DMS 273 (cell line): ENCODE results near the gene VAC14.
A peak's percentile ranks its signal among the peaks of the same experiment; 100 is the strongest.
"Not testable (repeated sequence)": the region's sequence is repeated elsewhere in the genome, so short reads cannot be mapped to it uniquely, and the experiment has no call there.

Experiments
- DNase-seq: peaks from one replicate; lab custom pipeline; 2025; ENCODE audit not compliant: unreplicated experiment; lab: John Stamatoyannopoulos, UW

VAC14 gene

DNA sequence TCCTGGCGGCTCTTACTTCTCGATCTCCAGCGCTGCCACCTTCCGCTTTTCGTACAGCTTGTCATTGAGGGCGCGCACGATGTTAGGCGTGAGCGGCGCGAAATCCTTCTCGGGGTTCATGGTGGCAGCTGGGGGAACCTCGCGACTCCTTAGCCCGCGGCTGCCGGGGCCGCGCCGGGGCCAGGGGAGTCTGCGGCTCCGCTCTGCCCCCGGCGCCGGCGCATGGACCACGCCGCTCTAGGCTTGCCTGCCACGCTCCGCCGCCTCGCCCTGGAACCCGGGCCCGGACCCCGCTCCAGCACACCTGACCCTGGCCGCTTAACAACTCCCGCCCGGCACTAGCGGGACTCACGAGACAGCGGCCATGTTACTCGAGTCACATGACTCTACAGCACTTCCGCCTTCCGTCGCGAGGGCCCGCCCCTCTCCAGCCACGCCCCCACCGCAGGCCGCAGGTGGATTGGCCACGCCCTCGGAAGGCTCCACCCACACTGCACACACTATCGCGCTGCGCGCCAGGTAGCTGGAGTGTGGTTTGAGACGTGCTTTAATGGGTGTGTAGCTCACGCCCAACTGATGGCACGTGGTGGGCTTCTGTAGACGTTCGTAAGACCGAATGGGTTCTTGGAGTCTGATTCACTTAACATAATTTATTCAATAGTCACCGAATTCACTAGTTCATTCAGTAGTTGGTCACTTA, at the start of gene VAC14:
Gene VAC14 (minus strand): TSS at position 378 of the 700 bp plus-strand sequence. CDS start 258 bp downstream, at position 120.
- peak; percentile 97 for DNase-seq

- not testable (repeated sequence) for DNase-seq
These were observed 22.6 kb upstream of the VAC14 start for GRCh38 chr16:70823498-70824118.

DNA sequence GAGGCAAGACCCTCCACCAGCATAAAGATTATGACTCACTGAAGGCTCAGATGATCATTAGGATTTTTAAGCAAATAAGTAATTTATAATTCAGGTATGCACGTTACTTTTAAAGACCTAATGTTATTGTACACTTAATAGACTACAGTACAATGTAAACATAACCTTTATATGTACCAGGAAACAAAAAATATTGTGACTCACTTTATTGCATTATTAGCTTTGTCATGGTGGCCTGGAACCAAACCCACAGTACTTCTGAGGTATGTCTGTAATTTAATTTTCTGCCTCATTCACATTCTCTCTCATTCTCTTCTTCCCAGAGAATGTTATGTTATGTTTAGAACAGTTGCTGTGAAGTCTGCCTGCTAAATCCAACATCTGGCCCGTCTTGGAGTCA, 21.8 kb upstream of the VAC14 start:
- DNase-seq = not testable (repeated sequence)

DNA sequence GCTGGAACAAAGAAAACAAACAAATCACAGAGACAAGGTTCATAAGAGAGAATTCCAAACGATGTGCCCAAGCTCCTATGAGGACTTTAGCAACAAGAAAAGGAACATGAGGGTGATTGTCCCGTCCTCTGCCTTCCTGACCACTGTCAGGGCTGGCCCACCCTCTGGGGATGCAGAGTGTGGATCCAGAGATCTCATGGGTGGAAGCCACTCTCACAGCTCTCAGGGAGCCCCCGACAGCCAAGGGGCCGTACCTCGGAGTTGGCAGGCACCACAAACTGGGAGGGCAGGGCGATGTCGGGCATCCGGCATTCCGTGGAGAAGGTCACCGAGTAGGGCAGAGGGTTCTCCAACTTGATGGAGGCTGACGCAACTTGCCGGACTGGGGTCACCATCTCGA, 17.1 kb upstream of the VAC14 start:
- DNase-seq = not testable (repeated sequence)

DNA sequence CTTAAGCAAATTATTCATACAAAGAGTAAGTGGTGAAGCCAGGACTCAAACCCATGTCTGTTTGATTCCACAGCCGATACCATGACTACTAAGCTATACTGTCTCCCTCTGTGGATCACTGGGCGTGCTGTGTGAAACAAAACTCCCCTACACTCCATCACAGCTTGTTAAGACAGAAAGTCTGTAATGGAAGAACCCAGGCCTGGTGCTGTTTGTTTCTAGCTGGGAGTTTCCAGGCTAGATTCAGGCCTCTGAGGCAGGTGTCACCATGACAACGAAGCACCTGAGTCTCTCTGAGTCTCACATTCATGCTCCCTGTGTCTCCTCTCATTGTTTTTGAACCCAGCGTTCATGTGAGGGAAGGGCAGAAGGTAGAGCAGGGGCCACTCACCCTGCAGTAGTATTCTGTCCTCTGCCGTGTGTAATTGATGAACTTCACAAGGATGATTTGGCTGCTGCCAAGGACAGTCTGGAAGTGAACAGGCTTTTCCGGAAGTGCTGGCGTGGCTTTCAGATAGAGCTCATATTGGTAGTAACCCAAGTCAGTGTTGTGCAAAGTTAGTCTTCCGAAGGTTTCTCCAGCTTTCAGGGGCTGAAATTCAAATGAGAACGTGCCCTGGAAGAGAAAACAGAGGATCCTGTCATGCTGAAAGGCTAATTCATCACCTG, 8.6 kb upstream of the VAC14 start:
- DNase-seq = no peak

GRCh38 chr16:70808371-70808770, 7.4 kb upstream of the VAC14 start:
- DNase-seq = peak; percentile 11

GRCh38 chr16:70805787-70806186, 4.8 kb upstream of the VAC14 start:
- no peak for DNase-seq

- no peak for DNase-seq
These were observed 4.4 kb upstream of the VAC14 start for GRCh38 chr16:70805380-70805779.

DNA sequence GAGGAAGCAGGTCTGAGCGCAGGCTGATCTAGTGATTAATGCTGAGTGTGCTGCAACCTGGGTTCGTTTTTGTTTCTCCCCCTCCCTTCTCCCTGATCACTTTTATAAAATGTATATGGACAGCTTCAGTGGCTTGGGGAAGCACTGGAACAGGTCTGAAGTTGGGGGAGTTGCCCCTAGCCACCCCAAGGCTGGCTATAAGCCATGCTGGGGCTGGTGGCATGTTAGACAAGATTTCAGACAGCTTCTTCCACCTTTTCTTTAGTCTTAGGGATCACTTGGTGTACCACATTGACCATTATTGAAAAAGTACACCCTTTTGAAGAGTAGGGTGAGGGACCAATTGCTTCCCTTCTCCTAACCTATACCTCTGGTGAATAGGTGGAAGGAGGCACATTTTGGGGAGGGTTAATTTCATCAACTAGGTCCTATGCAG, 3.8 kb upstream of the VAC14 start:
- peak; percentile 19 for DNase-seq

DNA sequence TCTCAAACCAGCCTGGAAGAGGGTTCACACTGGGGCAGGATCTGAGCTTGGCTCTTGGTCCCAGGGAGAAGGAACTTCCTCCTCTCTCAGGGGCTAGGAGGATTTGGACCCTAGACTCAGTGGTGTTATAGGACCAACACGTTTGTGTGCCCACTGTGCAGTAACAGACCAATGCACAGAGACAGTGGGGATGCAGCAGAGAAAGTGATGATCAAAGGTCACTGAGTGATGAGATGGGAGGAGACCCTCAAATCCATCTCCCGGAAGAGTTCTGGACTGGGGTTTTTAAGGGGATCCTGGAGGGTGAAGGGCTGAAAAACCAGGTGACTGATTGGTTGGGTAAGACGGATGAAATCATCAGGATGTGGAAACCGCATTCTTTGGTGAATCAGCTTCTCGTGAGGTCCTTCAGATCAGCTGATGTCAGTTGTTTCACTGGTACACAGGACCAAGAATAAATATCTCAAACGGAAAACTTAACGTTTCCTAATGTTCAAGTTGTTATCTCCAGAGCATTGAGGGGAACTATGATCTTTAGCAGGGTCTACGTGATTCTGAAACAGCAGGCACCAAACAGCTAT, 3.3 kb upstream of the VAC14 start:
- DNase-seq = no peak

- DNase-seq = no peak
These were observed 2.4 kb upstream of the VAC14 start for GRCh38 chr16:70803319-70803718.

GRCh38 chr16:70801611-70802010, 653 bp upstream of the VAC14 start:
- DNase-seq = no peak

- no peak for DNase-seq
These were observed 647 bp downstream of the VAC14 start for GRCh38 chr16:70800311-70800710.

- no peak for DNase-seq
These were observed 4.7 kb downstream of the VAC14 start for GRCh38 chr16:70796301-70796700.

DNA sequence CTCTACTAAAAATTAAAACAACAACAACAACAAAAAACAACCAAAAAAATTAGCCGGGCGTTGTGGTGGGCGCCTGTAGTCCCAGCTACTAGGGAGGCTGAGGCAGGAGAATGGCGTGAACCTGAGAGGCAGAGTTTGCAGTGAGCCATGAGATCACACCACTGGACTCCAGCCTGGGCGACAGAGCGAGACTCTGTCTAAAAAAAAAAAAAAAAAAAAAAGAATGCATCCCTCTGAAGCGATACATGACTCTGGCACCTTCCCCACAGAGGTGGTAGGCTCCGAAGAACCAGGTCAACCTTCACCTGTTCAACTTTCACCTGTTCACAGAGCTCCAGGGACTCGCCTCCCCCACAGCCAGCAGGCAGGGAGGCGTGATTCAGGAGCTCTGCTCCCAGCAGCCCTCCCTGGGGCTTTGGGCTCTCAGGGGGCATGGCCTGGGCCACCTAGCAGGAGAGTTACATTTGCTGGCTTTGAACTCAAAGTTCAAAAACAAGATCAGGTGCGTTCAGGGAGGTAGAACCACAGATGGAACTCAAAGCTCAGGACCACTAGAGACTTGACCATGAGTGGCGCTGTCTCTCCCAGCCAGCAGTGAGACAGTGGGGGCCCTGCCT, 5.6 kb downstream of the VAC14 start:
- no peak for DNase-seq

DNA sequence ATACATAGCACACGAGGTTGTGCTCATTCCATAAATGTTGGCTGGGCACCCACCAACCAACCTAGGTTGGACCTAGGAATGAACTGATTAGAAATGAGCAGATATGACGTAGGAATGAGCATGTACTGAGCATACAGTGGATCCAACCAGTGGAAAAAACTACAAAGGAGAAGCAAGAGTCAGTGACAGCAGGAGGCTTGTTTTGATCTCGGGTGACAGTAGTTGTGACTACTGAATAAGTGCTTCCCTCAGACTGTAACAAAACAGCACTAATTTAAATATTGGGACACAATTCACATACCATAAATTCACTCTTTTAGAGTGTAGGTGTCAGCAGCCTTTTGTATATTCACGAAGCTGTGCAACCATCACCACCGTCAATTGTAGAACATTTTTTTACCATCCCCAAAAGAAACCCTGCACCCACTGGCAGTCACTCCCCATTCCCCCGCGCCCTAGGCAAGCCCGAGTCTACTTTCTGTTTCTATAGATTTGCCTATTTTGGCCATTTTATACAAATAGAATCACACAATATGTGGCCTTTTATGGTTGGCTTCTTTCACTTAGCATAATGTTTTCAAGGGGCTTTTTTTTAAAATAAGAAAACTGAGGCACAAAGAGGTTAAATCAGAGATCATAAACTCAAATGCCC, 7.0 kb downstream of the VAC14 start:
- no peak for DNase-seq

GRCh38 chr16:70790815-70791214, 10.1 kb downstream of the VAC14 start:
- no peak for DNase-seq

DNA sequence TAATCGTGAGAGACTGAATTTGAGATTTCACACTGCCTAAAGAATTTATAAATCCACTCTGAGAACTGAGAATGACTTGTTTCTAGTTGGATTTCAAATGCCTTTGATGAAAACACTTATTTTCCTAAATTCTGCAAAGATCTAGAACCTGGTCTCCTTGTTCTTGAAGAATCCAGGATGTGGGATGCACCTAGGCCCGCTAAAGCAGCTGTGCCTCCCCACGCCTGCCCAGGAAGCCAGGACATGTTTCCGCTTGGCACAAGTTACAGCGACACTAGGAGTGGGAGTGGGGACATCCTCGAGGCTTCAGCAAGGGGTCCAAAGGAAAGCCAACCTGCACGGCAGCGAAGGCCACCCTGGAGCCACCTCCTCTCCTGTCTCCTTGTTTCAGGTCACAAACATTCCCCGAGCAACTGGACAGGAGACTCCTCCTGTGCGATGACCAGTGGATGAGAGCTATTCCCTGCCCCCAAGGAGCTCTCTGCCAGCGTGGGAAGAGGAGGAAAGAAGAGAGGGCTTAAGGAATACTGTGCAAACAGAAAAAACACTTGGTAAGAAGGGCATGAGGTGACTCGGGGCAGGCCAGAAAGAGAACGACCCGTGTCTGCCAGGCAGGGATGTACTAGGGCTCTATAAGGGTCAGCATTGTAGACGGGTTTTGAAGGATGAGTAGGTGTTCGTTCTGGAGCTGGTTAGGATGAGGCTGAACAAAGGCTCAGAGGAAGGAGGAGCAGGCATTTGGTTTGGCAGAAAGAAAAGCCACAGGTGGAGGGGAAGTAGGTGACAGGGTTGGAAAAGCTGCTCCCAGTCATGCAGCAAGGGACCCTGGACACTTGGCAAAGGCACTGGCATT, 11.1 kb downstream of the VAC14 start:
- no peak for DNase-seq

DNA sequence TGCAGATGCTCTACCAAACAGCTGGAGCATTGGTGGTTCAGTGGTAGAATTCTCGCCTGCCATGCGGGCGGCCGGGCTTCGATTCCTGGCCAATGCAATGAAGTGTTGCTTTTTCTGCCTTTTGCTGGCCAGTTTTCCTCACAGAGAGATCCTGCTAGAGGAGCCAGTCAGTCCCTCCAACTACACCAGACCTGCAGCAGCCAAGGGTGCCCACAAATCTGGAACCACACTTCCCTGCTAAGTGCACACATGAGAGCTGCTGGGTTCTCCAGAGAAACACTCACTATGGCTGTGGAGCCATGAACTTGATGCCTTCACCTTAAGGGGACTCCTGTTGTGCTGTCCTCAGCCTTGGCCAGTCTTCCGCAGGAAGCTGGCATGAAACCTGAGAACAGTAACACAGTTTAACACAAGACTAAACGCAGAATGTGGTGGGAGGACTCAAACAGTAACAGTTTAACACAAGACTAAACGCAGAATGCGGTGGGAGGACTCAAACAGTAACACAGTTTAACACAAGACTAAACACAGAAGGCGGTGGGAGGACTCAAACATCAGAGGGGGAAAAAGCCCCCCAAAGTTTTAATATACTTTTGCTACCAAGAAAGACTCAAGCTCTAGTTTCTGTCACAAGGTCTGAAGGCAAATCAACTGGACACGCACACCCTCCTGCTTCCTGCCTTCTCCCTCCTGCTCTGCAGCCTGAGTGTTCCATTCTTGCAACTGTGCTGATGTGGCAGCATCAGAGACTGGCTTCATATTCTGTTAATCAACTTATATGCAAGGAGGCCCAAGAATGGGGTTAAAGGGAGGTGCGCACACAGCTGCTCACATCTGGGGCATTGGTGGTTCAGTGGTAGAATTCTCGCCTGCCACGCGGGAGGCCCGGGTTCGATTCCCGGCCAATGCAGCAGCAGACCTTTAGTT, 12.0 kb downstream of the VAC14 start:
- DNase-seq = no peak
